Ishikawa (cell line): ENCODE data around the gene MAST1.

Source experiments
- CEBPB ChIP-seq: IDR thresholded peaks from 2 replicates; pipeline ENCODE4 v1.6.1; 2012
- CREB1 ChIP-seq: IDR thresholded peaks from 2 replicates; pipeline ENCODE4 v1.6.1; 2012; ENCODE audit warnings: low read depth
- EGR1 ChIP-seq: IDR thresholded peaks from 2 replicates; pipeline ENCODE4 v1.6.1; 2012
- EP300 ChIP-seq: IDR thresholded peaks from 2 replicates; pipeline ENCODE4 v1.6.1; 2012; ENCODE audit warnings: borderline replicate concordance
- FOXM1 ChIP-seq: IDR thresholded peaks from 2 replicates; pipeline ENCODE4 v1.6.1; 2012; ENCODE audit warnings: low read depth, borderline replicate concordance
- NFIC ChIP-seq: IDR thresholded peaks from 2 replicates; pipeline ENCODE4 v1.6.1; 2012
- RAD21 ChIP-seq: IDR thresholded peaks from 2 replicates; pipeline ENCODE4 v1.6.1; 2012; ENCODE audit warnings: low read depth
- TAF1 ChIP-seq: IDR thresholded peaks from 2 replicates; pipeline ENCODE4 v1.6.1; 2012; ENCODE audit warnings: low read depth, mild to moderate bottlenecking
- TCF12 ChIP-seq: IDR thresholded peaks from 2 replicates; pipeline ENCODE4 v1.6.1; 2012; ENCODE audit warnings: low read depth
- TEAD4 ChIP-seq: IDR thresholded peaks from 2 replicates; pipeline ENCODE4 v1.6.1; 2012
- YY1 ChIP-seq: IDR thresholded peaks from 2 replicates; pipeline ENCODE4 v1.6.1; 2012; ENCODE audit warnings: low read depth
- ZBTB7A ChIP-seq: IDR thresholded peaks from 2 replicates; pipeline ENCODE4 v1.6.1; 2012; ENCODE audit warnings: low read depth
- TF ChIP-seq, protein P1 (sequence below): IDR thresholded peaks from 2 replicates; pipeline ENCODE4 v1.6.1; 2012
- TF ChIP-seq, protein P2 (sequence below): IDR thresholded peaks from 2 replicates; pipeline ENCODE4 v1.6.1; 2012; ENCODE audit warnings: low read depth, mild to moderate bottlenecking
- TF ChIP-seq, protein P3 (sequence below): IDR thresholded peaks from 2 replicates; pipeline ENCODE4 v1.6.1; 2012

Gene MAST1

GRCh38 chr19:12833418-12833737 is 4.9 kb upstream of the MAST1 start:
- TF ChIP-seq ZBTB7A (0 out of 2 replicates have a peak, but pooled peaks have one; percentile 3), RAD21 (no peak)

GRCh38 chr19:12833738-12834565 is 4.4 kb upstream of the MAST1 start:
- TF ChIP-seq TAF1 (no peak), ZBTB7A (peak; percentile 70; the same call in 1 of the 2 replicates), FOXM1 (no peak), TCF12 (0 out of 2 replicates have a peak, but pooled peaks have one; percentile 11), CEBPB (no peak), NFIC (no peak), EP300 (no peak), TEAD4 (no peak), YY1 (peak; percentile 54; the same call in 1 of the 2 replicates)
- TF ChIP-seq, protein P1, sequence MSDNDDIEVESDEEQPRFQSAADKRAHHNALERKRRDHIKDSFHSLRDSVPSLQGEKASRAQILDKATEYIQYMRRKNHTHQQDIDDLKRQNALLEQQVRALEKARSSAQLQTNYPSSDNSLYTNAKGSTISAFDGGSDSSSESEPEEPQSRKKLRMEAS, result no peak
- TF ChIP-seq, protein P2, sequence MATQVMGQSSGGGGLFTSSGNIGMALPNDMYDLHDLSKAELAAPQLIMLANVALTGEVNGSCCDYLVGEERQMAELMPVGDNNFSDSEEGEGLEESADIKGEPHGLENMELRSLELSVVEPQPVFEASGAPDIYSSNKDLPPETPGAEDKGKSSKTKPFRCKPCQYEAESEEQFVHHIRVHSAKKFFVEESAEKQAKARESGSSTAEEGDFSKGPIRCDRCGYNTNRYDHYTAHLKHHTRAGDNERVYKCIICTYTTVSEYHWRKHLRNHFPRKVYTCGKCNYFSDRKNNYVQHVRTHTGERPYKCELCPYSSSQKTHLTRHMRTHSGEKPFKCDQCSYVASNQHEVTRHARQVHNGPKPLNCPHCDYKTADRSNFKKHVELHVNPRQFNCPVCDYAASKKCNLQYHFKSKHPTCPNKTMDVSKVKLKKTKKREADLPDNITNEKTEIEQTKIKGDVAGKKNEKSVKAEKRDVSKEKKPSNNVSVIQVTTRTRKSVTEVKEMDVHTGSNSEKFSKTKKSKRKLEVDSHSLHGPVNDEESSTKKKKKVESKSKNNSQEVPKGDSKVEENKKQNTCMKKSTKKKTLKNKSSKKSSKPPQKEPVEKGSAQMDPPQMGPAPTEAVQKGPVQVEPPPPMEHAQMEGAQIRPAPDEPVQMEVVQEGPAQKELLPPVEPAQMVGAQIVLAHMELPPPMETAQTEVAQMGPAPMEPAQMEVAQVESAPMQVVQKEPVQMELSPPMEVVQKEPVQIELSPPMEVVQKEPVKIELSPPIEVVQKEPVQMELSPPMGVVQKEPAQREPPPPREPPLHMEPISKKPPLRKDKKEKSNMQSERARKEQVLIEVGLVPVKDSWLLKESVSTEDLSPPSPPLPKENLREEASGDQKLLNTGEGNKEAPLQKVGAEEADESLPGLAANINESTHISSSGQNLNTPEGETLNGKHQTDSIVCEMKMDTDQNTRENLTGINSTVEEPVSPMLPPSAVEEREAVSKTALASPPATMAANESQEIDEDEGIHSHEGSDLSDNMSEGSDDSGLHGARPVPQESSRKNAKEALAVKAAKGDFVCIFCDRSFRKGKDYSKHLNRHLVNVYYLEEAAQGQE, result no peak

DNA sequence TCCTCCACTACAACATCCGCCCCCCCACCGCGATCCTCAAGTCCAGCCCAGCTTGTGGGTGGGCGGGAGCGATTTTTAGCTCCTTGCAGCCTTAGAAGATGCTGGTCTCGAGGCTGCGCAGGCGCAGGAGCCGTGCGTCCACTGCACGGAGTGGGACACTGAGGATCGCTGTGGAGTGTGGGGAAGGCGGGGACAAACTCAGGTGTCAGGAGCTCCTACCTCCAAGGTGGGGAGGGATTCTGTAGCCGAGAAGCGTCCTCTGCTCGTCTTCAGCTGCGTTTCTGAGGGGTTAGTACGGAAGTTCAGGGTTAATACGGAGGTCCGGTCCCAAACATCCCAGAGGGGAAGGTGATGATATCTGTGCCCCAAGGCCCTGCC is 3.8 kb upstream of the MAST1 start, which contains the start of gene RTBDN:
TSS of gene RTBDN (minus strand) at position 14 of the 378 bp plus-strand sequence. CDS start 4,600 bp downstream, outside the sequence.
- TF ChIP-seq EGR1 (0 out of 2 replicates have a peak, but pooled peaks have one; percentile 7), EP300 (no peak), ZBTB7A (no peak), CEBPB (no peak), TEAD4 (no peak), RAD21 (no peak)
- TF ChIP-seq, protein P1, result no peak

DNA sequence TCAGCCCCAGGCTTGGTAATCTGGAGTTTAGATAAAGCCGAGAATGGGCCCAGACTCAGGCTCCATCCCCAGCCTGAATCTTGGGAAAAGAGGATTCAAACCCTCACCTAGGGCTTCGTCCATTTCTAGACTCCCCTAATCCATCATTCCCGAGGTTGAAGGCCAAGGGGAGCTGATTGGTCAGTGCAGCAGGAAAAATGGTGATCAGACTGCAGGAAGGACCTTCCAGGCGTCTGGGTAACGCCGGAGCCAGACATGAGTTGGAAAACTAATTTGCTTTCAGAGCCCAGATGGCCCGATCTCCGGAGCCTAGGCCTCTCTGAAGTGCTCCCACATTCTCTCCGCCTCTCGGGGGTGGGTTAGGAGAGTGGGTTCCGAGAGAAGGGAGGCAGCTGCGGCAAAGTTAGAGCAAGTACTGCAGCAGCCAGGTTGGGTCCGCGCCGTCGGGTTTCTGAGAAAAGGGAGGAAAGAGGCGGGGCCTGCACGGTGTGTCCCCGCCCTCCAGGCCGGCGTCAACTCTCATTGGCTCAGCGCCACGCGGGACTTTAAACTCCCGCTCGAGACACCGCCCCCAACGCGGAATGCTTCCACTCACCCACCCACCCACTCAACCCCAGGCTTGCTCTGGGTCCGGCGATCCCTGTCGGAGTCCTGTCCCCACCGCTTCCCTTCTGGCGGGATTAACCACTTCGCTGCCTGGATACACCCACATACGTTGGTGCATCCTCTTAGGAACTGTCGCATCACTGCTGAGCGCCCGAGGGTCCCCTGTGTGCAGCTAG is 3.1 kb upstream of the MAST1 start:
- TF ChIP-seq FOXM1, result no peak
- TF ChIP-seq EGR1, result peak; percentile 50; the same call in 1 of the 2 replicates

GRCh38 chr19:12836529-12836863 is 1.8 kb upstream of the MAST1 start:
- no peak for TF ChIP-seq TCF12
- TF ChIP-seq RAD21, result no peak
- no peak for TF ChIP-seq EGR1
- no peak for TF ChIP-seq ZBTB7A
- TF ChIP-seq FOXM1, result no peak
- no peak for TF ChIP-seq CREB1
- TF ChIP-seq, protein P3, sequence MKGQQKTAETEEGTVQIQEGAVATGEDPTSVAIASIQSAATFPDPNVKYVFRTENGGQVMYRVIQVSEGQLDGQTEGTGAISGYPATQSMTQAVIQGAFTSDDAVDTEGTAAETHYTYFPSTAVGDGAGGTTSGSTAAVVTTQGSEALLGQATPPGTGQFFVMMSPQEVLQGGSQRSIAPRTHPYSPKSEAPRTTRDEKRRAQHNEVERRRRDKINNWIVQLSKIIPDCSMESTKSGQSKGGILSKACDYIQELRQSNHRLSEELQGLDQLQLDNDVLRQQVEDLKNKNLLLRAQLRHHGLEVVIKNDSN, result no peak
- TF ChIP-seq TAF1, result no peak
- TF ChIP-seq YY1, result no peak
- no peak for TF ChIP-seq CEBPB
- TF ChIP-seq, protein P1, result no peak
- TF ChIP-seq TEAD4, result no peak
- TF ChIP-seq EP300, result no peak

- TF ChIP-seq EP300, result no peak
- no peak for TF ChIP-seq NFIC
- TF ChIP-seq TEAD4, result no peak
- no peak for TF ChIP-seq TCF12
- TF ChIP-seq, protein P3, result no peak
- no peak for TF ChIP-seq EGR1
- TF ChIP-seq, protein P1, result no peak
- TF ChIP-seq TAF1, result no peak
- TF ChIP-seq FOXM1, result no peak
- no peak for TF ChIP-seq YY1
- TF ChIP-seq RAD21, result no peak
- TF ChIP-seq CREB1, result no peak
- TF ChIP-seq, protein P2, result no peak
- no peak for TF ChIP-seq ZBTB7A
- no peak for TF ChIP-seq CEBPB
Observed at GRCh38 chr19:12837225-12837624, 1.1 kb upstream of the MAST1 start.
